HEK293 (cell line): ENCODE data around the gene TYSND1.

Source experiments
- CTCF ChIA-PET: fragments of 350-600 bp; formaldehyde crosslinking; extraction: SDS; loops from one replicate; lab custom pipeline; 2021; ENCODE audit warnings: antibody characterized with exemption; lab: Yijun Ruan, JAX
- POLR2A ChIA-PET: fragments of 300-600 bp; formaldehyde crosslinking; extraction: SDS; loops from one replicate; lab custom pipeline; 2020; ENCODE audit warnings: antibody characterized with exemption, inconsistent platforms; lab: Yijun Ruan, JAX
- H3K27ac ChIP-seq: fragments of 200-500 bp; sonication (Bioruptor generic); 2 replicates; pipeline ENCODE4 v1.5.1; 2014; ENCODE audit warnings: low read depth, low read length, control low read depth, inconsistent platforms; ENCODE audit errors: extremely low read depth
- H3K36me3 ChIP-seq, 2 experiments: fragments of 200-500 bp in 1 of 2; sonication (Bioruptor generic) in 1 of 2; 1 replicate in 1 of 2; 2 replicates in 1 of 2; pipeline ENCODE4 v1.5.1; 2014 to 2017; ENCODE audit warnings: inconsistent platforms in 2 of 2, low read length in 2 of 2; ENCODE audit not compliant: control insufficient read depth in 2 of 2, insufficient read depth in 1 of 2
- H3K4me1 ChIP-seq: fragments of 200-500 bp; sonication (Bioruptor generic); 2 replicates; pipeline ENCODE4 v1.5.1; 2014; ENCODE audit warnings: mild to moderate bottlenecking, low read length, inconsistent platforms; ENCODE audit not compliant: control insufficient read depth, insufficient read depth
- H3K4me3 ChIP-seq: 2 replicates; pipeline ENCODE4 v1.5.1; 2011; ENCODE audit warnings: low read depth, mild to moderate bottlenecking, control low read depth, low read length, moderate library complexity
- H3K9me3 ChIP-seq: fragments of 200-500 bp; sonication (Bioruptor generic); 2 replicates; pipeline ENCODE4 v1.5.1; 2014; ENCODE audit warnings: low read depth, low read length, inconsistent platforms; ENCODE audit not compliant: control insufficient read depth, insufficient read depth
- KLF1 ChIP-seq: fragments of 450-650 bp; formaldehyde crosslinking; IDR thresholded peaks from 2 replicates; pipeline ENCODE4 v1.5.1; 2016; ENCODE audit warnings: missing biosample characterization, missing genetic modification characterization
- RBAK ChIP-seq: fragments of 450-650 bp; formaldehyde crosslinking; IDR thresholded peaks from 2 replicates; pipeline ENCODE4 v1.5.1; 2016; ENCODE audit warnings: missing biosample characterization, missing genetic modification characterization
- SP2 ChIP-seq: fragments of 450-650 bp; formaldehyde crosslinking; IDR thresholded peaks from 2 replicates; pipeline ENCODE4 v1.5.1; 2016; ENCODE audit warnings: missing biosample characterization, missing genetic modification characterization
- WT1 ChIP-seq: fragments of 450-650 bp; formaldehyde crosslinking; IDR thresholded peaks from 2 replicates; pipeline ENCODE4 v1.5.1; 2016; ENCODE audit warnings: missing biosample characterization, missing genetic modification characterization
- YY2 ChIP-seq: fragments of 450-650 bp; formaldehyde crosslinking; IDR thresholded peaks from 2 replicates; pipeline ENCODE4 v1.5.1; 2016; ENCODE audit warnings: missing biosample characterization, missing genetic modification characterization
- ZFP37 ChIP-seq: fragments of 450-650 bp; formaldehyde crosslinking; IDR thresholded peaks from 2 replicates; pipeline ENCODE4 v1.5.1; 2016; ENCODE audit warnings: missing biosample characterization, missing genetic modification characterization
- ZFP69B ChIP-seq: fragments of 450-650 bp; formaldehyde crosslinking; IDR thresholded peaks from 2 replicates; pipeline ENCODE4 v1.5.1; 2016; ENCODE audit warnings: missing biosample characterization, missing genetic modification characterization
- ZNF114 ChIP-seq: fragments of 450-650 bp; formaldehyde crosslinking; IDR thresholded peaks from 2 replicates; pipeline ENCODE4 v1.5.0; 2017; ENCODE audit warnings: missing biosample characterization, missing genetic modification characterization
- ZNF16 ChIP-seq: fragments of 450-650 bp; formaldehyde crosslinking; IDR thresholded peaks from 2 replicates; pipeline ENCODE4 v1.5.1; 2016; ENCODE audit warnings: low read depth, missing biosample characterization, missing genetic modification characterization
- ZNF174 ChIP-seq: fragments of 450-650 bp; formaldehyde crosslinking; IDR thresholded peaks from 2 replicates; pipeline ENCODE4 v1.5.0; 2017; ENCODE audit warnings: missing biosample characterization, mild to moderate bottlenecking, missing genetic modification characterization
- ZNF175 ChIP-seq: fragments of 450-650 bp; formaldehyde crosslinking; IDR thresholded peaks from 2 replicates; pipeline ENCODE4 v1.5.1; 2016; ENCODE audit warnings: missing biosample characterization, missing genetic modification characterization
- ZNF23 ChIP-seq: fragments of 450-650 bp; formaldehyde crosslinking; IDR thresholded peaks from 2 replicates; pipeline ENCODE4 v1.5.1; 2016; ENCODE audit warnings: missing biosample characterization, missing genetic modification characterization, borderline replicate concordance
- ZNF350 ChIP-seq: fragments of 450-650 bp; formaldehyde crosslinking; IDR thresholded peaks from 2 replicates; pipeline ENCODE4 v1.5.0; 2017; ENCODE audit warnings: missing biosample characterization, mild to moderate bottlenecking, missing genetic modification characterization
- ZNF354C ChIP-seq: fragments of 450-650 bp; formaldehyde crosslinking; IDR thresholded peaks from 2 replicates; pipeline ENCODE4 v1.5.1; 2016; ENCODE audit warnings: missing biosample characterization, missing genetic modification characterization, low read depth, borderline replicate concordance
- ZNF391 ChIP-seq: fragments of 450-650 bp; formaldehyde crosslinking; IDR thresholded peaks from 2 replicates; pipeline ENCODE4 v1.5.1; 2016; ENCODE audit warnings: low read depth, missing biosample characterization, missing genetic modification characterization, borderline replicate concordance
- ZNF510 ChIP-seq: fragments of 450-650 bp; formaldehyde crosslinking; IDR thresholded peaks from 2 replicates; pipeline ENCODE4 v1.5.1; 2018; ENCODE audit warnings: mild to moderate bottlenecking, missing genetic modification characterization, missing biosample characterization; ENCODE audit not compliant: insufficient replicate concordance
- ZNF621 ChIP-seq: fragments of 450-650 bp; formaldehyde crosslinking; IDR thresholded peaks from 2 replicates; pipeline ENCODE4 v1.5.1; 2017; ENCODE audit warnings: missing biosample characterization, missing genetic modification characterization
- ZNF629 ChIP-seq: fragments of 450-650 bp; formaldehyde crosslinking; IDR thresholded peaks from 2 replicates; pipeline ENCODE4 v1.5.1; 2017; ENCODE audit warnings: missing biosample characterization, missing genetic modification characterization
- ZNF658 ChIP-seq: fragments of 450-650 bp; formaldehyde crosslinking; IDR thresholded peaks from 2 replicates; pipeline ENCODE4; 2016; ENCODE audit warnings: missing biosample characterization, missing genetic modification characterization
- ZNF701 ChIP-seq: fragments of 450-650 bp; formaldehyde crosslinking; IDR thresholded peaks from 2 replicates; pipeline ENCODE4 v1.5.1; 2016; ENCODE audit warnings: missing biosample characterization, missing genetic modification characterization
- ZNF747 ChIP-seq: fragments of 450-650 bp; formaldehyde crosslinking; IDR thresholded peaks from 2 replicates; pipeline ENCODE4 v1.5.1; 2016; ENCODE audit warnings: missing biosample characterization, missing genetic modification characterization
- ZNF76 ChIP-seq: fragments of 450-650 bp; formaldehyde crosslinking; IDR thresholded peaks from 2 replicates; pipeline ENCODE4; 2016; ENCODE audit warnings: low read depth, missing biosample characterization, missing genetic modification characterization, borderline replicate concordance
- TF ChIP-seq, protein P1 (sequence below): fragments of 450-650 bp; formaldehyde crosslinking; IDR thresholded peaks from 2 replicates; pipeline ENCODE4 v1.5.1; 2016; ENCODE audit warnings: missing biosample characterization, missing genetic modification characterization
- TF ChIP-seq, protein P2 (sequence below): fragments of 450-650 bp; formaldehyde crosslinking; IDR thresholded peaks from 2 replicates; pipeline ENCODE4 v1.5.1; 2016; ENCODE audit warnings: missing biosample characterization, missing genetic modification characterization, borderline replicate concordance
- TF ChIP-seq, protein P3 (sequence below): fragments of 450-650 bp; formaldehyde crosslinking; IDR thresholded peaks from 2 replicates; pipeline ENCODE4 v1.5.1; 2017; ENCODE audit warnings: missing biosample characterization, missing genetic modification characterization

TYSND1 gene

DNA sequence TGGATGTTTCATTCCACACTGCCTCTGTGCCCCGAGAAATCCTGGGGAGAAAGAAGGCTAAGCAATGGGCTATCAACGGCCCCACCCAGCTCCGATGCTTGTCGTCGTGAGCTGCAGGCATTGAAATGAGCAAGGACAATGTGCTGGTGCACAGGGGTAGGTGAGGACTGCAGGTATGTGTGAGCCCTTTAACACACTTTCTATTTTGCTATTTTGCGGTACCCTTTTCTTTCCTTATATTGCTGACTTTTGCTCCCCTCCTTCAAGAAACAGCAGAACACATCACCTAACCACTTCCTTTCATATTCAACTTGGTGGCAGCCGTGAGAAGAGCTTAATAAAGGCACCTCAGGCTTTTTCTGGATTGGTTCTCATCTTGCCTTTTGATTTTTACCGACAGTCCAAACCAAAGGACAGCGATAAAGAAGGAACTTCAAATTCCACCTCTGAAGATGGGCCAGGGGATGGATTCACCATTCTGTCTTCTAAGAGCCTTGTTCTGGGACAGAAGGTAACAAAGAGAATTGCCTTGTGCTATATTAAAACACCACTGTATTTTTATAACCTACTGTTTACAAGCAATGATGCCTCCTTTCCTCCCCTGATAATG lies 53.1 kb downstream of the TYSND1 start:
- no peaks in the 10 kb centered on the region for H3K9me3 ChIP-seq
- POLR2A ChIA-PET, result no interaction called here
- H3K4me1 ChIP-seq, result no peaks in the 10 kb centered on the region
- H3K4me3 ChIP-seq, result no peak overlapping the region
- no peak for TF ChIP-seq ZNF350 (tag by site-specific recombination)
- no peak for TF ChIP-seq ZNF510 (tag by site-specific recombination)
- TF ChIP-seq, protein P1, sequence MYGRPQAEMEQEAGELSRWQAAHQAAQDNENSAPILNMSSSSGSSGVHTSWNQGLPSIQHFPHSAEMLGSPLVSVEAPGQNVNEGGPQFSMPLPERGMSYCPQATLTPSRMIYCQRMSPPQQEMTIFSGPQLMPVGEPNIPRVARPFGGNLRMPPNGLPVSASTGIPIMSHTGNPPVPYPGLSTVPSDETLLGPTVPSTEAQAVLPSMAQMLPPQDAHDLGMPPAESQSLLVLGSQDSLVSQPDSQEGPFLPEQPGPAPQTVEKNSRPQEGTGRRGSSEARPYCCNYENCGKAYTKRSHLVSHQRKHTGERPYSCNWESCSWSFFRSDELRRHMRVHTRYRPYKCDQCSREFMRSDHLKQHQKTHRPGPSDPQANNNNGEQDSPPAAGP (tag by site-specific recombination), result no peak
- no peak for TF ChIP-seq ZFP69B
- TF ChIP-seq ZFP37 (tag by site-specific recombination), result no peak
- TF ChIP-seq WT1 (tag by site-specific recombination), result no peak
- no peak for TF ChIP-seq ZNF16 (tag by site-specific recombination)
- no peak for TF ChIP-seq ZNF658 (tag by site-specific recombination)
- TF ChIP-seq, protein P2, sequence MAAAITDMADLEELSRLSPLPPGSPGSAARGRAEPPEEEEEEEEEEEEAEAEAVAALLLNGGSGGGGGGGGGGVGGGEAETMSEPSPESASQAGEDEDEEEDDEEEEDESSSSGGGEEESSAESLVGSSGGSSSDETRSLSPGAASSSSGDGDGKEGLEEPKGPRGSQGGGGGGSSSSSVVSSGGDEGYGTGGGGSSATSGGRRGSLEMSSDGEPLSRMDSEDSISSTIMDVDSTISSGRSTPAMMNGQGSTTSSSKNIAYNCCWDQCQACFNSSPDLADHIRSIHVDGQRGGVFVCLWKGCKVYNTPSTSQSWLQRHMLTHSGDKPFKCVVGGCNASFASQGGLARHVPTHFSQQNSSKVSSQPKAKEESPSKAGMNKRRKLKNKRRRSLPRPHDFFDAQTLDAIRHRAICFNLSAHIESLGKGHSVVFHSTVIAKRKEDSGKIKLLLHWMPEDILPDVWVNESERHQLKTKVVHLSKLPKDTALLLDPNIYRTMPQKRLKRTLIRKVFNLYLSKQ (tag by site-specific recombination), result no peak
- TF ChIP-seq SP2 (tag by site-specific recombination), result no peak
- no peak for TF ChIP-seq ZNF23 (tag by site-specific recombination)
- no peak overlapping the region for H3K27ac ChIP-seq
- peaks cover 6 to 64% of the 10 kb centered on the region in 2 experiments for H3K36me3 ChIP-seq
- CTCF ChIA-PET, result interaction anchor here (1.0 to 1.6 kb wide), 4 partner anchors 13 to 53 kb away, joined by 3 to 6 read pairs (median 4); partner anchors contain the start of gene TYSND1

DNA sequence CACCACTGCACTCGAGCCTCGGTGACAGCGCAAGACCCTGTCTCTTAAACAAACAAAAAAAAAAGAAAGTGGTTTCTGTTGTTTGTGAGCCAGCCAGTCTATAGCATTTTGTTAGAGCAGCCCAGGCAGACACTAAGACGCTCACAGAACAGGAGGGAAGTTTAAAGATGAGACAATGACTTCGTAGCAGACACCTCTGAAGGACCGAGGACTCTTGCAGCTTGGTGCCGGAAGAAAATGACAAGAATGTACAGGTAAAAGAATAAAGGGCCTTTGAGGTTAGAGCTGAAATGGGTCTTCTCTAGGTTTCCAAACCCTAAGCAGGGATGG lies 54.1 kb downstream of the TYSND1 start:
- no peak overlapping the region for H3K27ac ChIP-seq
- CTCF ChIA-PET, result interaction anchor here (0.6 to 1.3 kb wide), 3 partner anchors 24 to 254 kb away, joined by 4 to 6 read pairs (median 4); partner anchors contain the start of gene TYSND1
- no peak for TF ChIP-seq ZNF350 (tag by site-specific recombination)
- no peak for TF ChIP-seq RBAK (tag by site-specific recombination)
- no peak for TF ChIP-seq KLF1 (tag by site-specific recombination)
- no peak for TF ChIP-seq ZNF510 (tag by site-specific recombination)
- no peak for TF ChIP-seq ZNF701
- TF ChIP-seq ZNF114 (tag by site-specific recombination), result no peak
- TF ChIP-seq, protein P3, sequence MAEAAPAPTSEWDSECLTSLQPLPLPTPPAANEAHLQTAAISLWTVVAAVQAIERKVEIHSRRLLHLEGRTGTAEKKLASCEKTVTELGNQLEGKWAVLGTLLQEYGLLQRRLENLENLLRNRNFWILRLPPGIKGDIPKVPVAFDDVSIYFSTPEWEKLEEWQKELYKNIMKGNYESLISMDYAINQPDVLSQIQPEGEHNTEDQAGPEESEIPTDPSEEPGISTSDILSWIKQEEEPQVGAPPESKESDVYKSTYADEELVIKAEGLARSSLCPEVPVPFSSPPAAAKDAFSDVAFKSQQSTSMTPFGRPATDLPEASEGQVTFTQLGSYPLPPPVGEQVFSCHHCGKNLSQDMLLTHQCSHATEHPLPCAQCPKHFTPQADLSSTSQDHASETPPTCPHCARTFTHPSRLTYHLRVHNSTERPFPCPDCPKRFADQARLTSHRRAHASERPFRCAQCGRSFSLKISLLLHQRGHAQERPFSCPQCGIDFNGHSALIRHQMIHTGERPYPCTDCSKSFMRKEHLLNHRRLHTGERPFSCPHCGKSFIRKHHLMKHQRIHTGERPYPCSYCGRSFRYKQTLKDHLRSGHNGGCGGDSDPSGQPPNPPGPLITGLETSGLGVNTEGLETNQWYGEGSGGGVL (tag by site-specific recombination), result no peak
- no peak for TF ChIP-seq ZNF621 (tag by site-specific recombination)
- TF ChIP-seq ZNF354C (tag by site-specific recombination), result no peak
- no peak for TF ChIP-seq YY2 (tag by site-specific recombination)
- no peak for TF ChIP-seq ZNF747 (tag by site-specific recombination)
- TF ChIP-seq, protein P1 (tag by site-specific recombination), result no peak
- TF ChIP-seq ZNF175, result no peak
- TF ChIP-seq ZNF174 (tag by site-specific recombination), result no peak
- TF ChIP-seq ZNF23 (tag by site-specific recombination), result no peak
- no peak for TF ChIP-seq ZNF76
- TF ChIP-seq ZNF391 (tag by site-specific recombination), result no peak
- no peak for TF ChIP-seq ZNF629
- TF ChIP-seq, all 188 proteins: peak for 0
- H3K36me3 ChIP-seq, result peaks cover 0 to 62% of the 10 kb centered on the region in 2 experiments
- POLR2A ChIA-PET, result no interaction called here
- no peaks in the 10 kb centered on the region for H3K9me3 ChIP-seq
- no peak overlapping the region for H3K4me3 ChIP-seq
- no peaks in the 10 kb centered on the region for H3K4me1 ChIP-seq
